ENCODE results near the gene CRYBG1.

CRYBG1 gene

GRCh38 chr6:106440546-106440945, 80.0 kb downstream of the CRYBG1 start:
- in situ Hi-C loops (cut with MboI; ENCODE audit: low sequenced_read_pairs, unreplicated experiment), result loop anchor here (10.0 kb wide), 1 partner anchor 544 kb away; no protein-coding TSS in a partner anchor
- TF ChIP-seq CTCF (IDR thresholded peaks at IDR 0.05; ENCODE audit: borderline replicate concordance, control extremely low read depth, extremely low read depth, insufficient read depth, missing control alignments), result no peak
- no peak for DNase-seq (ENCODE audit: low spot score)

GRCh38 chr6:106442395-106442794, 81.9 kb downstream of the CRYBG1 start:
- DNase-seq (ENCODE audit: low spot score), result no peak
- in situ Hi-C loops (cut with MboI; ENCODE audit: low sequenced_read_pairs, unreplicated experiment), result loop anchor here (10.0 kb wide), 1 partner anchor 542 kb away; no protein-coding TSS in a partner anchor
- TF ChIP-seq CTCF (IDR thresholded peaks at IDR 0.05; ENCODE audit: borderline replicate concordance, control extremely low read depth, extremely low read depth, insufficient read depth, missing control alignments), result no peak

GRCh38 chr6:106444777-106445507, 84.4 kb downstream of the CRYBG1 start:
- peak; percentile 48 for TF ChIP-seq CTCF (IDR thresholded peaks at IDR 0.05; ENCODE audit: borderline replicate concordance, control extremely low read depth, extremely low read depth, insufficient read depth, missing control alignments)
- DNase-seq (ENCODE audit: low spot score), result peak; percentile 69
- in situ Hi-C loops (cut with MboI; ENCODE audit: low sequenced_read_pairs, unreplicated experiment), result loop anchor here (5.0 to 10.0 kb wide), 2 partner anchors 122 to 540 kb away; no protein-coding TSS in a partner anchor

- no peak for TF ChIP-seq CTCF (IDR thresholded peaks at IDR 0.05; ENCODE audit: borderline replicate concordance, control extremely low read depth, extremely low read depth, insufficient read depth, missing control alignments)
- no peak for DNase-seq (ENCODE audit: low spot score)
- in situ Hi-C loops (cut with MboI; ENCODE audit: low sequenced_read_pairs, unreplicated experiment), result loop anchor here (5.0 to 10.0 kb wide), 2 partner anchors 122 to 539 kb away; no protein-coding TSS in a partner anchor
Observed at GRCh38 chr6:106445508-106445878, 85.0 kb downstream of the CRYBG1 start.

GRCh38 chr6:106446287-106446885, 85.9 kb downstream of the CRYBG1 start:
- in situ Hi-C loops (cut with MboI; ENCODE audit: low sequenced_read_pairs, unreplicated experiment), result loop anchor here (5.0 to 10.0 kb wide), 2 partner anchors 121 to 538 kb away; no protein-coding TSS in a partner anchor
- DNase-seq (ENCODE audit: low spot score), result peak; percentile 23
- TF ChIP-seq CTCF (IDR thresholded peaks at IDR 0.05; ENCODE audit: borderline replicate concordance, control extremely low read depth, extremely low read depth, insufficient read depth, missing control alignments), result peak; percentile 21

- TF ChIP-seq CTCF (IDR thresholded peaks at IDR 0.05; ENCODE audit: borderline replicate concordance, control extremely low read depth, extremely low read depth, insufficient read depth, missing control alignments), result no peak
- in situ Hi-C loops (cut with MboI; ENCODE audit: low sequenced_read_pairs, unreplicated experiment), result loop anchor here (5.0 to 10.0 kb wide), 2 partner anchors 120 to 538 kb away; no protein-coding TSS in a partner anchor
- DNase-seq (ENCODE audit: low spot score), result no peak
Observed at GRCh38 chr6:106446983-106447382, 86.5 kb downstream of the CRYBG1 start.

Data from GM13976 (cell line).